MM.1S (cell line): ENCODE measurements around the gene OR2T11.

ENCODE experiments used
- CTCF ChIP-seq: fragments of 300-600 bp; sonication (generic); IDR thresholded peaks from 2 replicates; pipeline ENCODE4 v1.5.1; 2016; ENCODE audit warnings: antibody characterized with exemption, low read length, mixed read lengths
- EZH2 ChIP-seq: fragments of 300-600 bp; sonication (generic); optimal IDR thresholded peaks from 2 replicates; pipeline ENCODE3; 2017; ENCODE audit warnings: low read depth, mild to moderate bottlenecking, antibody characterized with exemption, low read length, mixed read lengths

- TF ChIP-seq EZH2 (no peak), CTCF (no peak)
These were observed 24.6 kb downstream of the OR2T11 start for GRCh38 chr1:248610301-248610700.
